ENCODE measurements around the gene KIAA1958.

The KIAA1958 gene

GRCh38 chr9:112604790-112605189 is 118.2 kb downstream of the KIAA1958 start:
- DNase-seq (ENCODE audit: low spot score), result no peak

- DNase-seq (ENCODE audit: low spot score), result no peak
Measured at GRCh38 chr9:112605518-112605917, 118.9 kb downstream of the KIAA1958 start.

- DNase-seq (ENCODE audit: low spot score), result no peak
Measured at GRCh38 chr9:112605963-112606699, 119.5 kb downstream of the KIAA1958 start.

GRCh38 chr9:112608851-112609250 is 122.2 kb downstream of the KIAA1958 start:
- DNase-seq (ENCODE audit: low spot score), result no peak

- no peak for DNase-seq (ENCODE audit: low spot score)
Measured at GRCh38 chr9:112615584-112616266, 129.1 kb downstream of the KIAA1958 start.

GRCh38 chr9:112617371-112617770 is 130.7 kb downstream of the KIAA1958 start:
- DNase-seq (ENCODE audit: low spot score), result no peak

GRCh38 chr9:112618385-112619009 is 131.9 kb downstream of the KIAA1958 start:
- no peak for DNase-seq (ENCODE audit: low spot score)

GRCh38 chr9:112620388-112620787 is 133.8 kb downstream of the KIAA1958 start:
- DNase-seq (ENCODE audit: low spot score), result no peak

- DNase-seq (ENCODE audit: low spot score), result no peak
Measured at GRCh38 chr9:112621018-112621655, 134.5 kb downstream of the KIAA1958 start.

GRCh38 chr9:112623198-112623597 is 136.6 kb downstream of the KIAA1958 start:
- no peak for DNase-seq (ENCODE audit: low spot score)

GRCh38 chr9:112624711-112625707 is 138.4 kb downstream of the KIAA1958 start:
- DNase-seq (ENCODE audit: low spot score), result no peak

GRCh38 chr9:112629671-112630485 is 143.3 kb downstream of the KIAA1958 start:
- DNase-seq (ENCODE audit: low spot score), result no peak

GRCh38 chr9:112631313-112632070 is 144.9 kb downstream of the KIAA1958 start:
- DNase-seq (ENCODE audit: low spot score), result no peak

GRCh38 chr9:112640311-112640710 is 153.7 kb downstream of the KIAA1958 start:
- no peak for DNase-seq (ENCODE audit: low spot score)

- DNase-seq (ENCODE audit: low spot score), result no peak
Measured at GRCh38 chr9:112642126-112642525, 155.5 kb downstream of the KIAA1958 start.

- DNase-seq (ENCODE audit: low spot score), result no peak
Measured at GRCh38 chr9:112647596-112647995, 161.0 kb downstream of the KIAA1958 start.

GRCh38 chr9:112648624-112649023 is 162.0 kb downstream of the KIAA1958 start:
- DNase-seq (ENCODE audit: low spot score), result no peak

GRCh38 chr9:112654282-112654681 is 167.7 kb downstream of the KIAA1958 start:
- DNase-seq (ENCODE audit: low spot score), result no peak

GRCh38 chr9:112655668-112656067 is 169.0 kb downstream of the KIAA1958 start:
- no peak for DNase-seq (ENCODE audit: low spot score)

GRCh38 chr9:112659906-112660305 is 173.3 kb downstream of the KIAA1958 start:
- no peak for DNase-seq (ENCODE audit: low spot score)

All from HuH-7 (cell line).